T-cell (primary cell): ENCODE results near the gene ENOPH1. TPM values are rescaled to one million over a fixed set of nuclear protein-coding genes. Genes with fewer than 3 reads are reported as not detected.

Experiments
- ATAC-seq, 4 experiments: fragments of 200-7000 bp in 3 of 4; fragments of 150-1000 bp in 1 of 4; cut with Tn5 transposase; replicated peaks in 1 of 4; 1 replicate in 3 of 4; 2 replicates in 1 of 4; pipeline ENCODE4 v1.10.0; 2021; ENCODE audit warnings: moderate library complexity in 3 of 4, mild to moderate bottlenecking in 2 of 4, moderate number of reproducible peaks in 1 of 4
- CTCF ChIA-PET, 2 donors: fragments of 300-600 bp; sonication (Branson Sonifier 250); formaldehyde crosslinking; loops; one replicate each; lab custom pipeline; 2022; ENCODE audit warnings: antibody characterized with exemption in 2 of 2; lab: Charles Lee
- POLR2A ChIA-PET, 2 donors: fragments of 300-600 bp; sonication (Branson Sonifier 250); formaldehyde crosslinking; loops; one replicate each; lab custom pipeline; 2022; ENCODE audit warnings: antibody characterized with exemption in 2 of 2; lab: Charles Lee
- DNase-seq, 35 experiments: peaks; one replicate each; pipeline versions ENCODE4 v3.0.0 to v3.0.0-alpha.2; 2013 to 2023
- H3K27ac ChIP-seq: one replicate; pipeline ENCODE4 v1.5.1; 2013; ENCODE audit warnings: low read length
- H3K27me3 ChIP-seq, 2 experiments: replicated peaks in 1 of 2; 1 replicate in 1 of 2; 2 replicates in 1 of 2; pipeline versions ENCODE4 v1.6.1 to v1.7.0; 2013; ENCODE audit warnings: low read length in 1 of 2, mixed read lengths in 1 of 2; ENCODE audit not compliant: control insufficient read depth in 2 of 2, insufficient read depth in 2 of 2; ENCODE audit errors: extremely low read depth in 1 of 2
- H3K36me3 ChIP-seq, 2 donors: 1 replicate in 1 of 2; 2 replicates in 1 of 2; pipeline versions ENCODE4 v1.6.1 to v1.7.0; 2013; ENCODE audit warnings: low read length in 1 of 2; ENCODE audit not compliant: control insufficient read depth in 2 of 2, insufficient read depth in 1 of 2; ENCODE audit errors: extremely low read depth in 1 of 2
- H3K4me1 ChIP-seq, 2 experiments: 1 replicate in 1 of 2; 2 replicates in 1 of 2; pipeline versions ENCODE4 v1.6.1 to v1.7.0; 2013; ENCODE audit warnings: low read length in 2 of 2, mixed read lengths in 1 of 2; ENCODE audit not compliant: insufficient read depth in 2 of 2, control insufficient read depth in 1 of 2; ENCODE audit errors: extremely low read depth in 1 of 2
- H3K4me3 ChIP-seq, 2 donors: 1 replicate in 1 of 2; 2 replicates in 1 of 2; pipeline versions ENCODE4 v1.5.1 to v1.7.0; 2013; ENCODE audit warnings: mild to moderate bottlenecking in 2 of 2, low read length in 1 of 2, moderate library complexity in 1 of 2; ENCODE audit not compliant: control insufficient read depth in 1 of 2; ENCODE audit errors: extremely low read depth in 1 of 2
- H3K9me3 ChIP-seq: 2 replicates; pipeline ENCODE4 v1.7.0; 2013
- H3K27ac Mint-ChIP-seq, 2 donors: one replicate each; pipeline ENCODE4 v1.8.0; 2020 to 2021; ENCODE audit warnings: mild to moderate bottlenecking in 2 of 2, mixed read lengths in 2 of 2
- H3K27me3 Mint-ChIP-seq, 2 donors: one replicate each; pipeline ENCODE4 v1.8.0; 2021 to 2022; ENCODE audit warnings: mixed read lengths in 2 of 2
- H3K36me3 Mint-ChIP-seq: one replicate; pipeline ENCODE4 v1.8.0; 2021; ENCODE audit warnings: mixed read lengths
- H3K4me1 Mint-ChIP-seq, 3 donors: one replicate each; pipeline ENCODE4 v1.8.0; 2020 to 2022; ENCODE audit warnings: mixed read lengths in 3 of 3, mild to moderate bottlenecking in 1 of 3
- H3K4me3 Mint-ChIP-seq, 3 donors: one replicate each; pipeline ENCODE4 v1.8.0; 2020 to 2022; ENCODE audit warnings: mild to moderate bottlenecking in 3 of 3, mixed read lengths in 3 of 3, moderate library complexity in 3 of 3
- H3K9me3 Mint-ChIP-seq, 3 donors: one replicate each; pipeline ENCODE4 v1.8.0; 2020 to 2022; ENCODE audit warnings: mixed read lengths in 3 of 3
- WGBS: methylation state at CpG from one replicate; pipeline ENCODE4 v1.1.5; 2013; ENCODE audit warnings: missing lambda C conversion rate; ENCODE audit not compliant: insufficient coverage; 5-methylcytosine and 5-hydroxymethylcytosine counted together
- total RNA-seq, 35 experiments: library from RNA in 6 of 35; stranded (reverse) in 6 of 35; fragments of 120-200 nt in 1 of 35; gene quantifications; one replicate each; pipeline versions ENCODE4 v1.2.1 to v1.2.4 and lab custom pipeline; 2013 to 2026

ENOPH1 gene
- total RNA-seq, 5 donors from 2014 or later (not counting 1 experiment from before 2014, with no cell fraction given) = 21.8 to 29.4 (median 25.9) TPM

DNA sequence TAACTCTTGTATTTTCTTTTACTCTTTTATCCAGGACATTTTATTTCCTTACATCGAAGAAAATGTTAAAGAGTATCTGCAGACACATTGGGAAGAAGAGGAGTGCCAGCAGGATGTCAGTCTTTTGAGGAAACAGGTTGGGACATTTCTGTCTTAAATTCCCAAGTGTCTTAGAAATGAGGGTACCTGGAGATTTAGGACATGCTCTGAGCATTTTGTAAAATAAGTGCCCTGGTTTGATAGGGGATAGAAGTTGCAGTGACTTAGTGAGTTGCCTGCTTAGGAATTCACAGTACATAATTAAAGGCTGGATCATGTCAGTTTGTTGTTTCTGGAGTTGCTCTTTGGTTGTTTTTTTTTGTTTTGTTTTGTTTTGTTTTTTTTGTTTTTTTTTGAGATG lies 17.5 kb downstream of the ENOPH1 start:
- no peak overlapping the region for H3K27ac ChIP-seq
- WGBS = no CpG with 5 or more reads among the region's 1 CpG
- DNase-seq (no peak), ATAC-seq (no peak)
- no peaks in the 10 kb centered on the region for H3K9me3 Mint-ChIP-seq
- no peaks in the 10 kb centered on the region for H3K27me3 ChIP-seq
- no peak overlapping the region for H3K27ac Mint-ChIP-seq
- peaks cover 4 to 20% (median 18%) of the 10 kb centered on the region in 3 donors for H3K4me1 Mint-ChIP-seq
- H3K27me3 Mint-ChIP-seq = no peaks in the 10 kb centered on the region
- POLR2A ChIA-PET = interaction anchor here in 1 of 2 donors (0.5 to 0.6 kb wide), 2 partner anchors 41 to 44 kb away, joined by 4 to 5 read pairs; no protein-coding TSS in a partner anchor
- H3K36me3 ChIP-seq = peaks cover 21 to 48% of the 10 kb centered on the region in 2 donors
- H3K36me3 Mint-ChIP-seq = peaks cover 37% of the 10 kb centered on the region
- peaks cover 0 to 2% of the 10 kb centered on the region in 2 experiments for H3K4me1 ChIP-seq
- CTCF ChIA-PET = no interaction called here
- H3K9me3 ChIP-seq = no peaks in the 10 kb centered on the region
- no peak overlapping the region for H3K4me3 ChIP-seq
- H3K4me3 Mint-ChIP-seq = no peak overlapping the region

DNA sequence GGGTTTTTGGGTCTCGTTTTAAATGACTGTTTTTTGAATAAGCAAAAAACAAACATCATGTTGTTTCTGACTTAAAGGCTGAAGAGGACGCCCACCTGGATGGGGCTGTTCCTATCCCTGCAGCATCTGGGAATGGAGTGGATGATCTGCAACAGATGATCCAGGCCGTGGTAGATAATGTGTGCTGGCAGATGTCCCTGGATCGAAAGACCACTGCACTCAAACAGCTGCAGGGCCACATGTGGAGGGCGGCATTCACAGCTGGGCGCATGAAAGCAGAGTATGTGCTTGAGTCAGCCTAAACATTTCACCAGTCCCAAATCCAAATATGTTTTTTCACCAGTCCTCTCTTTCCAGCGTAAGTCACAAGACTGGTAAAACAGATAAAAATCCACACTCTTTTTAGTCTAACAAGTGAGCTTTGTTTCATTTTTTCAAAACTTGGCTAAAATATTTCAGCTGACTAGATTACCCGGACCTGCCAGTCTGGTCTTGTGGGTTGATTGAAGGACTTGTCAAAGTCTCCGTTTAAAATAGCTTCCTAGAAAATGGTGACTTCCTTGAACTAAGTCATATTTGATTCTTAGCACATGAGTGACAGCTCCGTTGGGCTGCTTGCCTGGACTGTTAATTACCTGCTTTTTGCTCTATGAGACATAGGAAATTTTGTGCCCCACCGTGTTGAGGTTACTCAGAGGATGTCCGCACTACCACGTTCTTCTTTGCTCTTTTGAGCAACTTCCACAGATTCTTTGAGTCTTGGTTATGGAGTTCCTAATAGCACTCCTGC lies 20.8 kb downstream of the ENOPH1 start:
- ATAC-seq = no peak
- no peak for DNase-seq
- no peaks in the 10 kb centered on the region for H3K27me3 ChIP-seq
- CTCF ChIA-PET = no interaction called here
- Mint-ChIP-seq H3K27me3 (no peaks in the 10 kb centered on the region), H3K9me3 (no peaks in the 10 kb centered on the region), H3K4me3 (no peak overlapping the region), H3K36me3 (peaks cover 54% of the 10 kb centered on the region), H3K27ac (no peak overlapping the region), H3K4me1 (peaks cover 0 to 6% (median 3%) of the 10 kb centered on the region in 3 donors)
- peaks cover 21 to 63% of the 10 kb centered on the region in 2 donors for H3K36me3 ChIP-seq
- no peak overlapping the region for H3K4me3 ChIP-seq
- H3K4me1 ChIP-seq = peaks cover 0 to 2% of the 10 kb centered on the region in 2 experiments
- WGBS = 96% methylated on average over 12 of the region's 13 CpGs
- no peaks in the 10 kb centered on the region for H3K9me3 ChIP-seq
- POLR2A ChIA-PET = interaction anchor here in 1 of 2 donors (0.5 kb wide), 1 partner anchor 44 kb away, joined by 8 read pairs; no protein-coding TSS in a partner anchor
- H3K27ac ChIP-seq = no peak overlapping the region

- ATAC-seq (no peak), DNase-seq (no peak)
- Mint-ChIP-seq H3K36me3 (peaks cover 57% of the 10 kb centered on the region), H3K4me1 (peaks cover 0 to 6% (median 2%) of the 10 kb centered on the region in 3 donors), H3K9me3 (no peaks in the 10 kb centered on the region), H3K4me3 (no peak overlapping the region), H3K27me3 (no peaks in the 10 kb centered on the region), H3K27ac (peak overlapping the region in 1 of 2 donors; percentile 16)
- POLR2A ChIA-PET = interaction anchor here in 1 of 2 donors (0.7 kb wide), 1 partner anchor 24 kb away, joined by 4 read pairs; no protein-coding TSS in a partner anchor
- H3K36me3 ChIP-seq = peaks cover 21 to 72% of the 10 kb centered on the region in 2 donors
- H3K27ac ChIP-seq = no peak overlapping the region
- whole genome bisulfite sequencing = 94% methylated on average over 3 of the region's 7 CpGs
- no peak overlapping the region for H3K4me3 ChIP-seq
- no peaks in the 10 kb centered on the region for H3K9me3 ChIP-seq
- peaks cover 0 to 2% of the 10 kb centered on the region in 2 experiments for H3K4me1 ChIP-seq
- H3K27me3 ChIP-seq = no peaks in the 10 kb centered on the region
- CTCF ChIA-PET = interaction anchor here in 1 of 2 donors (0.9 kb wide), 1 partner anchor 10 kb away, joined by 3 read pairs; no protein-coding TSS in a partner anchor
Measured at GRCh38 chr4:82452026-82452425, 21.6 kb downstream of the ENOPH1 start.

- Histone ChIP-seq H3K27ac (no peak overlapping the region), H3K4me1 (no peaks in the 10 kb centered on the region), H3K9me3 (no peaks in the 10 kb centered on the region), H3K27me3 (no peaks in the 10 kb centered on the region), H3K4me3 (no peak overlapping the region), H3K36me3 (peaks cover 0 to 65% of the 10 kb centered on the region in 2 donors)
- ChIA-PET CTCF (no interaction called here), POLR2A (no interaction called here)
- Mint-ChIP-seq H3K27me3 (no peaks in the 10 kb centered on the region), H3K36me3 (peaks cover 42% of the 10 kb centered on the region), H3K9me3 (no peaks in the 10 kb centered on the region), H3K4me3 (no peak overlapping the region), H3K4me1 (no peaks in the 10 kb centered on the region), H3K27ac (no peak overlapping the region)
- DNase-seq = no peak
- WGBS = 100% methylated on average over 4 of the region's 7 CpGs
- ATAC-seq = no peak
Measured at GRCh38 chr4:82457266-82457665, 26.9 kb downstream of the ENOPH1 start.

GRCh38 chr4:82458729-82459128 lies 28.3 kb downstream of the ENOPH1 start:
- H3K4me1 Mint-ChIP-seq = no peaks in the 10 kb centered on the region
- DNase-seq (no peak), ATAC-seq (no peak)
- H3K9me3 Mint-ChIP-seq = no peaks in the 10 kb centered on the region
- Histone ChIP-seq H3K36me3 (peaks cover 0 to 53% of the 10 kb centered on the region in 2 donors), H3K27me3 (no peaks in the 10 kb centered on the region), H3K4me1 (no peaks in the 10 kb centered on the region), H3K27ac (no peak overlapping the region), H3K4me3 (no peak overlapping the region), H3K9me3 (no peaks in the 10 kb centered on the region)
- H3K27me3 Mint-ChIP-seq = no peaks in the 10 kb centered on the region
- peaks cover 40% of the 10 kb centered on the region for H3K36me3 Mint-ChIP-seq
- ChIA-PET POLR2A (no interaction called here), CTCF (interaction anchor here in 1 of 2 donors (1.5 kb wide), 1 partner anchor 94 kb away, joined by 3 read pairs; no protein-coding TSS in a partner anchor)
- no peak overlapping the region for H3K4me3 Mint-ChIP-seq
- no CpG with 5 or more reads among the region's 2 CpGs for WGBS
- H3K27ac Mint-ChIP-seq = peak overlapping the region in 1 of 2 donors; percentile 36

GRCh38 chr4:82461710-82462109 lies 31.3 kb downstream of the ENOPH1 start:
- Histone ChIP-seq H3K27me3 (no peaks in the 10 kb centered on the region), H3K36me3 (peaks cover 0 to 38% of the 10 kb centered on the region in 2 donors), H3K9me3 (no peaks in the 10 kb centered on the region), H3K27ac (no peak overlapping the region), H3K4me3 (no peak overlapping the region), H3K4me1 (no peaks in the 10 kb centered on the region)
- ChIA-PET CTCF (interaction anchor here (0.6 to 2.0 kb wide), 10 partner anchors 10 to 860 kb away, joined by 3 to 7 read pairs (median 3); no protein-coding TSS in a partner anchor), POLR2A (interaction anchor here in 1 of 2 donors (0.6 kb wide), 1 partner anchor 822 kb away, joined by 3 read pairs; no protein-coding TSS in a partner anchor)
- H3K27ac Mint-ChIP-seq = peak overlapping the region in 1 of 2 donors; percentile 1
- DNase-seq = no peak
- no peaks in the 10 kb centered on the region for H3K27me3 Mint-ChIP-seq
- no peak for ATAC-seq
- H3K9me3 Mint-ChIP-seq = no peaks in the 10 kb centered on the region
- peaks cover 27% of the 10 kb centered on the region for H3K36me3 Mint-ChIP-seq
- H3K4me1 Mint-ChIP-seq = no peaks in the 10 kb centered on the region
- WGBS = no CpG with 5 or more reads among the region's 2 CpGs
- H3K4me3 Mint-ChIP-seq = no peak overlapping the region
